Osteoblast (primary cell): ENCODE data around the gene CXCR6. TPM values are rescaled to one million over a fixed set of nuclear protein-coding genes. Genes with fewer than 3 reads are reported as not detected.

Experiments
- DNase-seq: peaks from one replicate; pipeline ENCODE4 v3.0.0; 2011; ENCODE audit warnings: low spot score, mixed read lengths; ENCODE audit not compliant: insufficient read length; ENCODE audit errors: missing footprints
- H2AFZ ChIP-seq: 2 replicates; pipeline ENCODE4 v1.6.0; 2011; ENCODE audit warnings: mild to moderate bottlenecking, low read length
- H3K27ac ChIP-seq: 2 replicates; pipeline ENCODE4 v1.5.1; 2011; ENCODE audit warnings: mild to moderate bottlenecking, low read depth, low read length, moderate library complexity
- H3K27me3 ChIP-seq: 2 replicates; pipeline ENCODE4 v1.6.0; 2012; ENCODE audit warnings: mild to moderate bottlenecking, control low read depth, inconsistent platforms, low read length, moderate library complexity; ENCODE audit not compliant: insufficient read depth
- H3K36me3 ChIP-seq: 2 replicates; pipeline ENCODE4 v1.5.1; 2011; ENCODE audit warnings: mild to moderate bottlenecking, low read length, control low read depth, moderate library complexity; ENCODE audit not compliant: insufficient read depth
- H3K4me1 ChIP-seq: 2 replicates; pipeline ENCODE4 v1.5.1; 2011; ENCODE audit warnings: mild to moderate bottlenecking, low read length, control low read depth, moderate library complexity; ENCODE audit not compliant: insufficient read depth
- H3K4me2 ChIP-seq: 2 replicates; pipeline ENCODE4 v1.6.0; 2011; ENCODE audit warnings: mild to moderate bottlenecking, low read length; ENCODE audit not compliant: insufficient read depth
- H3K4me3 ChIP-seq: fragments of 200-600 bp; sonication (generic); 3 replicates; pipeline ENCODE4 v1.5.1; 2012; ENCODE audit warnings: mild to moderate bottlenecking, low read length, inconsistent platforms; ENCODE audit not compliant: insufficient read depth
- H3K79me2 ChIP-seq: 2 replicates; pipeline ENCODE4 v1.6.0; 2012; ENCODE audit warnings: mild to moderate bottlenecking, low read length, control low read depth, inconsistent platforms; ENCODE audit not compliant: insufficient read depth
- H3K9me3 ChIP-seq: 2 replicates; pipeline ENCODE4 v1.5.1; 2011; ENCODE audit warnings: low read depth, low read length, control low read depth
- H4K20me1 ChIP-seq: 2 replicates; pipeline ENCODE4 v1.6.0; 2012; ENCODE audit warnings: mild to moderate bottlenecking, low read length, control low read depth; ENCODE audit not compliant: insufficient read depth
- CTCF ChIP-seq: IDR thresholded peaks from 2 replicates; pipeline ENCODE4 v1.5.1; 2011; ENCODE audit warnings: mild to moderate bottlenecking, low read depth, low read length, moderate library complexity; ENCODE audit errors: extremely low read depth
- total RNA-seq: library from RNA; depleted of rRNA; stranded (reverse); fragments of >200 nt; gene quantifications from 2 replicates; pipeline ENCODE4 v1.2.3, GENCODE V29; 2012

CXCR6 gene
- total RNA-seq, 1 donor: not detected

DNA sequence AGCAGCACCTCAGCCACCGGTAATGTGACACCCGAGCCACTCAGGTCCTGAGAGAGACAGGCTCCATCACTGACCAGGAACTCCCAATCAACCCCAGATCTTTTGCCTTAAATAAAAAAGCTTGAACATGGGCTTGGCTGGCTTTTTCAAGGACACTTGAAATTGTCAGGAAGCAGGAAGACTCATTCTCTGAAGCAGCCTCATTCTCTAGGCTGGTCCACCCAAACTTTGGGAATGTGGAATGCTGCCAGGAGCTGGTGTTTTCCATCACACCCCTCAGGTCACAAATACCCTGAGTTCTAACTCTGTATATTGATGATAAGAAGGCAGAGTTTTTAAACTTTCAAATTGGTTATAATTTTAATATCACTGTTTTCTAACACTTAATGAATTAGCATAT is 17.0 kb downstream of the CXCR6 start:
- Histone ChIP-seq H3K4me1 (peaks cover 6% of the 10 kb centered on the region), H3K79me2 (no peaks in the 10 kb centered on the region), H3K4me2 (no peak overlapping the region), H4K20me1 (no peaks in the 10 kb centered on the region), H3K27ac (no peak overlapping the region), H3K4me3 (no peak overlapping the region), H3K27me3 (no peaks in the 10 kb centered on the region), H3K9me3 (no peaks in the 10 kb centered on the region), H2AFZ (no peak overlapping the region), H3K36me3 (peaks cover 61% of the 10 kb centered on the region)
- no peak for DNase-seq
- no peak for TF ChIP-seq CTCF

- H2AFZ ChIP-seq: no peak overlapping the region
- no peaks in the 10 kb centered on the region for H4K20me1 ChIP-seq
- H3K4me1 ChIP-seq: peaks cover 6% of the 10 kb centered on the region
- H3K27me3 ChIP-seq: no peaks in the 10 kb centered on the region
- no peaks in the 10 kb centered on the region for H3K79me2 ChIP-seq
- peaks cover 71% of the 10 kb centered on the region for H3K36me3 ChIP-seq
- H3K27ac ChIP-seq: no peak overlapping the region
- no peak for TF ChIP-seq CTCF
- DNase-seq: no peak
- H3K4me3 ChIP-seq: no peak overlapping the region
- no peaks in the 10 kb centered on the region for H3K9me3 ChIP-seq
- H3K4me2 ChIP-seq: no peak overlapping the region
Measured at GRCh38 chr3:45962033-45962432, 18.8 kb downstream of the CXCR6 start.

DNA sequence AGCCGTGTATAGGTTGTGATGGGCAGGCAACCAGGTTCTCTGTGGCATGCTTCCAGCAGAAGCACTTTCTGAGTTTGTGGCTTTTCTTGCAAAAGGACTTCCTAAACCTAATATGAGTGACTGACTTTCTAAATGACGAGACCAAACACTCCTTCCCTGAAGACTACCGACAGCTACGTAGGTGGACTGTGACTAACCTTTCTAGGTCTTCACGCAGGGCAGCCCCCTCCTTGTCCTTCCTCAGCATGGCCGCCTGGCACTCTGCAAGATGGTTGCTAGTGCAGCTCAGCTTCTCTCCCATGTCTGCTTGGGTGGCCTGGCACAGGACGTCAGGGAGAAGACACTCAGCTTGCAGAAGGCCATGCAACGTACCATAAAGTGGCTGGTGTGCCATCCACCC is 20.9 kb downstream of the CXCR6 start:
- H3K4me2 ChIP-seq: no peak overlapping the region
- no peak overlapping the region for H3K27ac ChIP-seq
- H3K27me3 ChIP-seq: no peaks in the 10 kb centered on the region
- H4K20me1 ChIP-seq: peaks cover 6% of the 10 kb centered on the region
- peaks cover 73% of the 10 kb centered on the region for H3K36me3 ChIP-seq
- H3K4me1 ChIP-seq: peaks cover 8% of the 10 kb centered on the region
- H3K4me3 ChIP-seq: no peak overlapping the region
- no peak for DNase-seq
- no peak overlapping the region for H2AFZ ChIP-seq
- TF ChIP-seq CTCF: no peak
- H3K9me3 ChIP-seq: no peaks in the 10 kb centered on the region
- H3K79me2 ChIP-seq: no peaks in the 10 kb centered on the region

- Histone ChIP-seq H3K4me3 (no peak overlapping the region), H3K36me3 (peaks cover 67% of the 10 kb centered on the region), H3K27me3 (no peaks in the 10 kb centered on the region), H2AFZ (no peak overlapping the region), H4K20me1 (peaks cover 6% of the 10 kb centered on the region), H3K4me2 (no peak overlapping the region), H3K4me1 (peaks cover 8% of the 10 kb centered on the region), H3K27ac (no peak overlapping the region), H3K9me3 (no peaks in the 10 kb centered on the region), H3K79me2 (no peaks in the 10 kb centered on the region)
- no peak for DNase-seq
- no peak for TF ChIP-seq CTCF
Measured at GRCh38 chr3:45965253-45965652, 22.0 kb downstream of the CXCR6 start.
